Astrocyte (in vitro differentiated cells and primary cell): ENCODE results near the gene SC5D. TPM values are rescaled to one million over a fixed set of nuclear protein-coding genes. Genes with fewer than 3 reads are reported as not detected.

Experiments
- DNase-seq: peaks from one replicate; pipeline ENCODE4 v3.0.0-alpha.2; 2010; ENCODE audit warnings: low read depth
- FAIRE-seq: peaks from 2 replicates; lab custom pipeline; 2011; peaks lifted over from hg19 to GRCh38; lab: Jason Lieb, UNC
- H2AFZ ChIP-seq: 2 replicates; pipeline ENCODE4 v1.6.0; 2012; ENCODE audit warnings: low read depth, low read length, inconsistent platforms
- H3K27ac ChIP-seq: 2 replicates; pipeline ENCODE4 v1.5.1; 2011; ENCODE audit warnings: low read depth, low read length, inconsistent platforms
- H3K27me3 ChIP-seq: 2 replicates; pipeline ENCODE4 v1.6.0; 2011; ENCODE audit warnings: low read length, inconsistent platforms; ENCODE audit not compliant: insufficient read depth
- H3K36me3 ChIP-seq: 2 replicates; pipeline ENCODE4 v1.5.1; 2011; ENCODE audit warnings: low read length, inconsistent platforms; ENCODE audit not compliant: insufficient read depth
- H3K4me1 ChIP-seq: 2 replicates; pipeline ENCODE4 v1.5.1; 2011; ENCODE audit warnings: low read length, inconsistent platforms; ENCODE audit not compliant: insufficient read depth
- H3K4me2 ChIP-seq: 2 replicates; pipeline ENCODE4 v1.6.0; 2012; ENCODE audit warnings: low read length, inconsistent platforms
- H3K4me3 ChIP-seq: 2 replicates; pipeline ENCODE4 v1.5.1; 2011; ENCODE audit warnings: low read depth, mild to moderate bottlenecking, low read length, inconsistent platforms; ENCODE audit not compliant: insufficient read depth
- H3K79me2 ChIP-seq: 2 replicates; pipeline ENCODE4 v1.6.0; 2012; ENCODE audit warnings: mild to moderate bottlenecking, low read length, inconsistent platforms; ENCODE audit not compliant: insufficient read depth
- H3K9ac ChIP-seq: 2 replicates; pipeline ENCODE4 v1.6.0; 2012; ENCODE audit warnings: mild to moderate bottlenecking, low read length, inconsistent platforms
- H3K9me3 ChIP-seq: 2 replicates; pipeline ENCODE4 v1.5.1; 2012; ENCODE audit warnings: low read depth, mild to moderate bottlenecking, low read length, inconsistent platforms; ENCODE audit not compliant: insufficient read depth
- H4K20me1 ChIP-seq: 2 replicates; pipeline ENCODE4 v1.6.0; 2012; ENCODE audit warnings: low read length, inconsistent platforms; ENCODE audit not compliant: insufficient read depth
- H3K27ac Mint-ChIP-seq: one replicate; pipeline ENCODE4 v1.8.0; 2021; ENCODE audit warnings: mild to moderate bottlenecking, mixed read lengths; ENCODE audit not compliant: unreplicated experiment
- H3K27me3 Mint-ChIP-seq: one replicate; pipeline ENCODE4 v1.8.0; 2021; ENCODE audit warnings: low read depth, mixed read lengths; ENCODE audit not compliant: unreplicated experiment
- H3K36me3 Mint-ChIP-seq: one replicate; pipeline ENCODE4 v1.8.0; 2021; ENCODE audit warnings: low read depth, mixed read lengths; ENCODE audit not compliant: unreplicated experiment
- H3K4me1 Mint-ChIP-seq: one replicate; pipeline ENCODE4 v1.8.0; 2021; ENCODE audit warnings: low read depth, mixed read lengths; ENCODE audit not compliant: unreplicated experiment
- H3K4me3 Mint-ChIP-seq: one replicate; pipeline ENCODE4 v1.8.0; 2021; ENCODE audit warnings: mild to moderate bottlenecking, moderate library complexity, mixed read lengths; ENCODE audit not compliant: unreplicated experiment
- H3K9me3 Mint-ChIP-seq: one replicate; pipeline ENCODE4 v1.8.0; 2021; ENCODE audit warnings: mild to moderate bottlenecking, mixed read lengths; ENCODE audit not compliant: unreplicated experiment
- CTCF ChIP-seq: IDR thresholded peaks from 2 replicates; pipeline ENCODE4 v1.5.1; 2011; ENCODE audit warnings: low read depth, mild to moderate bottlenecking, inconsistent platforms, low read length, moderate library complexity; ENCODE audit not compliant: insufficient read depth
- EZH2 ChIP-seq: IDR thresholded peaks from 2 replicates; pipeline ENCODE4 v1.6.1; 2012; ENCODE audit warnings: mild to moderate bottlenecking, low read length, inconsistent platforms; ENCODE audit not compliant: insufficient read depth
- total RNA-seq: library from RNA; stranded (reverse); gene quantifications from 2 replicates; pipeline ENCODE4 v1.2.1, GENCODE V29; 2021

Gene SC5D
- total RNA-seq, 1 donor from 2014 or later, result 81.8 TPM

DNA sequence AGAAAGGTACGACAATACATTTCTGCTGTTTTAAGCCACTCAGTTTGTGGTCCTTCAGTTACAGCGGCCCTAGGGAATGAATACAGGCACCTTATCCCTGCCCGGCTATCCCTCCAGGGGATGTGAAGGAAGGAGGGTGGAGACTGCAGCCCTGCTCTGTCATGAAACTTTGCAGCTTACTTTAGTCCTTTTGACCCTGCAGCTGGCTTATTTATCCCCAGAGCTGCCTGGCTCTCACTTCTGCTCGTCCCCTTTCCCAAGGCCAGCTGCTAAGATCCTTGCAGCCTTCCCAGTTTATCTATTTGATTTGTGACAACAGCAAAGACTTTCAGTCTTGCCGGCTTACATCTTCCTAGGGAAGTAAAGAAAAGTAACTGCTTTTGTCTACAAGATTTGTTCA is 55.2 kb downstream of the SC5D start:
- H3K4me3 ChIP-seq, result no peak overlapping the region
- no peak overlapping the region for H3K4me2 ChIP-seq
- Mint-ChIP-seq H3K36me3 (no peaks in the 10 kb centered on the region), H3K4me1 (no peaks in the 10 kb centered on the region), H3K9me3 (no peaks in the 10 kb centered on the region), H3K27me3 (peaks cover 17% of the 10 kb centered on the region), H3K4me3 (no peak overlapping the region), H3K27ac (no peak overlapping the region)
- H3K36me3 ChIP-seq, result no peaks in the 10 kb centered on the region
- H4K20me1 ChIP-seq, result no peaks in the 10 kb centered on the region
- H3K9ac ChIP-seq, result no peak overlapping the region
- H3K79me2 ChIP-seq, result no peaks in the 10 kb centered on the region
- H3K4me1 ChIP-seq, result no peaks in the 10 kb centered on the region
- FAIRE-seq (no peak), DNase-seq (no peak)
- no peak overlapping the region for H3K27ac ChIP-seq
- TF ChIP-seq CTCF (no peak), EZH2 (no peak)
- no peak overlapping the region for H2AFZ ChIP-seq
- H3K27me3 ChIP-seq, result peaks cover 7% of the 10 kb centered on the region
- no peaks in the 10 kb centered on the region for H3K9me3 ChIP-seq

DNA sequence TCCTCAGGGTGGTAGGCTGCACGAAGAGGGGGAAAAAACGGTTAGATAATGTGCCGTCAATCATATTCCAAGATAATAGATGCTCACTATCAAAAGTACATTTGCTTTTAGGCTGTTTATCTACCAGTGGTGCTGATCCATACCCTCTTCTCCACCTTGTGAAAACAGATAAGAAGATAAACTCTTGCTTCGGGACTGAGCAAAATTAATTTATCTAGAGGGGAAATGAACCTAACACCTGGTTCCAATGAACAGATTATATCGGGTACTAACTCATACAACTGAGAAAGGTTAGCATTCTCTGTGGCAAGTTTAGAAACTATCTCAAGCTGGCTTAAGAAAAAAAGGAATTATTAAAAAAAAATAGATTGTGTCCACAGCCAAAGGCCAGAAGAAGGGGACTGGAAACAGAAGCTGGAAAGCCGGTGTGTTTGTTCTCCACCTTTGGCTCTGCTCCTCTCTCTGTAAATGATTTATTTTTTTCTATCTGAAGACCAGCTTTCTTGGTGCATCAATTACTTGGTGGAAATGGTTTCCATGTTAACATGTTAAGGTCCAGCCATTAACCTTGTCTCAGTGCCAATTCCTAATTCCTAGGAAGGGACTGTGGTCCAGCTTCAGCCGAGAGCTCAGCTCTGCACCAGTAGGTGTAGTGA is 55.8 kb downstream of the SC5D start:
- H3K9ac ChIP-seq, result no peak overlapping the region
- FAIRE-seq, result no peak
- no peak overlapping the region for H3K27ac ChIP-seq
- no peak overlapping the region for H3K4me3 Mint-ChIP-seq
- H3K36me3 Mint-ChIP-seq, result no peaks in the 10 kb centered on the region
- no peaks in the 10 kb centered on the region for H3K79me2 ChIP-seq
- no peak overlapping the region for H2AFZ ChIP-seq
- no peaks in the 10 kb centered on the region for H3K36me3 ChIP-seq
- H3K4me3 ChIP-seq, result no peak overlapping the region
- no peaks in the 10 kb centered on the region for H3K4me1 ChIP-seq
- H3K27ac Mint-ChIP-seq, result no peak overlapping the region
- peaks cover 7% of the 10 kb centered on the region for H3K27me3 ChIP-seq
- no peak overlapping the region for H3K4me2 ChIP-seq
- TF ChIP-seq CTCF (no peak), EZH2 (no peak)
- H4K20me1 ChIP-seq, result no peaks in the 10 kb centered on the region
- no peak for DNase-seq
- peaks cover 17% of the 10 kb centered on the region for H3K27me3 Mint-ChIP-seq
- H3K9me3 Mint-ChIP-seq, result no peaks in the 10 kb centered on the region
- no peaks in the 10 kb centered on the region for H3K4me1 Mint-ChIP-seq
- no peaks in the 10 kb centered on the region for H3K9me3 ChIP-seq

- Histone ChIP-seq H2AFZ (no peak overlapping the region), H3K9ac (no peak overlapping the region), H3K4me2 (no peak overlapping the region), H3K9me3 (no peaks in the 10 kb centered on the region), H3K27me3 (peaks cover 9% of the 10 kb centered on the region), H4K20me1 (no peaks in the 10 kb centered on the region), H3K4me1 (no peaks in the 10 kb centered on the region), H3K36me3 (no peaks in the 10 kb centered on the region), H3K27ac (no peak overlapping the region), H3K79me2 (no peaks in the 10 kb centered on the region), H3K4me3 (no peak overlapping the region)
- Mint-ChIP-seq H3K27me3 (peaks cover 15% of the 10 kb centered on the region), H3K27ac (no peak overlapping the region), H3K9me3 (peaks cover 2% of the 10 kb centered on the region), H3K4me1 (no peaks in the 10 kb centered on the region), H3K36me3 (no peaks in the 10 kb centered on the region), H3K4me3 (no peak overlapping the region)
- DNase-seq (no peak), FAIRE-seq (no peak)
- TF ChIP-seq CTCF (no peak), EZH2 (no peak)
Observed at GRCh38 chr11:121349790-121350189, 57.2 kb downstream of the SC5D start.
